CD4-positive, alpha-beta T cell treated with Interleukin-6 for 4 hours (primary cell): ENCODE results near the gene MCIDAS.

Experiments used
- DNase-seq: peaks from one replicate; pipeline ENCODE4 v3.0.0-alpha.2; 2020; ENCODE audit warnings: mixed read lengths

Gene MCIDAS

GRCh38 chr5:55226934-55227663 lies at the start of gene MCIDAS:
MCIDAS (minus strand) TSS chr5:55227315; CDS start chr5:55227138, 177 bp downstream.
- DNase-seq: peak; percentile 56

- DNase-seq: no peak
Observed at GRCh38 chr5:55276771-55277170, 49.7 kb upstream of the MCIDAS start.

- no peak for DNase-seq
Observed at GRCh38 chr5:55258339-55258738, 31.2 kb upstream of the MCIDAS start.

- DNase-seq: no peak
Observed at GRCh38 chr5:55254802-55255201, 27.7 kb upstream of the MCIDAS start.

GRCh38 chr5:55250064-55250463 lies 22.9 kb upstream of the MCIDAS start:
- DNase-seq: no peak

- DNase-seq: no peak
Observed at GRCh38 chr5:55241746-55242145, 14.6 kb upstream of the MCIDAS start.

- DNase-seq: no peak
Observed at GRCh38 chr5:55236800-55237199, 9.7 kb upstream of the MCIDAS start.

- DNase-seq: no peak
Observed at GRCh38 chr5:55234121-55234700, 7.1 kb upstream of the MCIDAS start.

GRCh38 chr5:55232985-55233928 lies 6.1 kb upstream of the MCIDAS start, which contains the start of gene CCNO:
CCNO (minus strand) TSS chr5:55233608; CDS start chr5:55233523, 85 bp downstream.
- DNase-seq: peak; percentile 64

GRCh38 chr5:55232271-55232984 lies 5.3 kb upstream of the MCIDAS start:
- no peak for DNase-seq

- DNase-seq: no peak
Observed at GRCh38 chr5:55231919-55232270, 4.8 kb upstream of the MCIDAS start.

- peak; percentile 19 for DNase-seq
Observed at GRCh38 chr5:55231029-55231918, 4.2 kb upstream of the MCIDAS start.

GRCh38 chr5:55230086-55230629 lies 3.0 kb upstream of the MCIDAS start:
- no peak for DNase-seq

- DNase-seq: no peak
Observed at GRCh38 chr5:55227664-55228430, 732 bp upstream of the MCIDAS start.

GRCh38 chr5:55226027-55226933 lies 835 bp downstream of the MCIDAS start:
- peak; percentile 42 for DNase-seq

- no peak for DNase-seq
Observed at GRCh38 chr5:55225346-55225745, 1.8 kb downstream of the MCIDAS start.

GRCh38 chr5:55223812-55224240 lies 3.3 kb downstream of the MCIDAS start:
- no peak for DNase-seq

- DNase-seq: peak; percentile 11
Observed at GRCh38 chr5:55222985-55223811, 3.9 kb downstream of the MCIDAS start.
